Skin of body (tissue), 2 donors: ENCODE results near the gene VCPKMT. TPM values are rescaled to one million over a fixed set of nuclear protein-coding genes. Genes with fewer than 3 reads are reported as not detected.
"Not testable (repeated sequence)": the region's sequence is repeated elsewhere in the genome, so short reads cannot be mapped to it uniquely, and the experiment has no call there.

ENCODE experiments used
- DNase-seq: peaks from one replicate; lab custom pipeline; 2025; lab: John Stamatoyannopoulos, UW
- total RNA-seq: library from RNA; depleted of rRNA; stranded (reverse); fragments of >200 nt; gene quantifications from one replicate; pipeline ENCODE4 v1.2.3, GENCODE V29; 2014

Gene VCPKMT
- total RNA-seq, 1 donor from 2014 or later, result 8.7 TPM

DNA sequence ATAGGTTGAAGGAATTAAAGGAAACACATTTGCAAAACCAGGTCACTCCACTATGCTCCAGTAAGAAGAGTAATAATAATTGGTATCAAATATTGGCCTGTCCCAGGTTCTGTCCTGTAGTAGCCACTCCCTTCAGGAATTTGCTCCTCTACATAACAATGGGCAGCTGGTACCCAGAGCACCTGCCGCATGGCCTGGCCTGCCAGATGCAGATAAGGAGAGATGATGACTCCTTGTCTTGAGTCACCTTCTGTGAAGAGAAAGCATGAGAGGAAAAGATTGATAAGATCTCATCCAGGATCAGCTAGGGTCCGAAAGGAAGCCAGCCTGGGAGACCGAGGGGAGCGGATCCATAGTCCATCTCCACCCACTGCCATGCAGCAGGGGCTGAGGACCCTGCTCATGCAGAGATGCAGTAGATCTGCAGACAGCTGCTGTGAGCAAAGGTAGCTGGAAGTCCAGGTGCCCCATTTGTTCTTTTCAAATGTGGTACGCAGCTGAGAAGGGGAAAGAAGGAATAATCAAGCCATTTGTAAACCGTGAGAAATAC is 24.3 kb downstream of the VCPKMT start:
- DNase-seq, result no peak

DNA sequence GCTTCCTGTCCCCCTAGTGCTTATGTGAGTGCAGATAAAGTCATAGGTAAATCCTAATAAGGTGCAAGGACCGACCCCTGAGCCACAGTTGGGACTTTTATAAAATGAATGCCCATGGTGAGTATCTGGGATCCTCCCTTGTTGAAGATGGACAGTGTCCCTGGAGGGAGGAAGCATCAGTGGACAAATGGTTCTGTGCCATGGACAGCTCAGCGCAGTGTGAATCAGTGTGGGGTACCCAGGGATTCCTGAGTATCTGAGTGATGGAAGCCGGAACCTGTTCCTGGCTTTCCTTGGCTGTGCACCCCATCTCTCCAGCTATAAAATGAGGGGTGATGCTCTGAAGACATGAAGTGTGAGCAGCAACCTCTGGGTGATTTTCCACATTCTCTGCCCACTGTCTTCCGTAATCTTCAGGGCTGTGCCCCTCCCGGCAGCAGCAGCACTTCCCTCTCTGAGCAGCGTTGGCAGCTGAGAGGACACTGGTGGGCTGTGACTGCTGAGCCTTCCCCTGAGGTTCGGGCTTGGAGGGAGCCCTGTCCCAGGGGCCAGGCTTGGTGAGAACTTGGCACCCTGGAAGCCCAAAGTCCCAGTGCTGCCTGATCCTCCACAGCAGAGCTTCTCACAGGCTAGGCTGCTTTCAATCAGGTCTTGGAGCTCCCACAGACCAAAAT is 25.0 kb downstream of the VCPKMT start:
- no peak for DNase-seq

GRCh38 chr14:50089208-50089607 is 27.2 kb downstream of the VCPKMT start:
- no peak for DNase-seq

DNA sequence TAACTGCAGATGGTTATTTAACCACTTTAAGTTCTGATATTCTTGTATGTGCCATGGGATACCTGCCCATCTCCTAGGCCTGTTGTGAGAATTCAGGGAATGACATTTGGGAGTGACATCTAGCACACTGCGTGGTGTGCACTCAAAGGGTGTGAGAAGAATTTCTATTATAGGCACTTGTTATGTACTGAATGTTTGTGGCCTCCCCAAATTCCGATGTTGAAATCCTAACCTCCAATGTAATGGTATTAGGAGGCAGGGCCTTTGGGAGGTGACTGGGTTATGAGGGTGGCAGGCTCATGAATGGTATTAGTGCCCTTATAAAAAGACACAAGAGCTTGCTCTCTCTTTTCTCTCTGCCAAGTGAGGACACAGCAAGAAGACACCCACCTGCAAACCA is 27.6 kb downstream of the VCPKMT start:
- no peak for DNase-seq

DNA sequence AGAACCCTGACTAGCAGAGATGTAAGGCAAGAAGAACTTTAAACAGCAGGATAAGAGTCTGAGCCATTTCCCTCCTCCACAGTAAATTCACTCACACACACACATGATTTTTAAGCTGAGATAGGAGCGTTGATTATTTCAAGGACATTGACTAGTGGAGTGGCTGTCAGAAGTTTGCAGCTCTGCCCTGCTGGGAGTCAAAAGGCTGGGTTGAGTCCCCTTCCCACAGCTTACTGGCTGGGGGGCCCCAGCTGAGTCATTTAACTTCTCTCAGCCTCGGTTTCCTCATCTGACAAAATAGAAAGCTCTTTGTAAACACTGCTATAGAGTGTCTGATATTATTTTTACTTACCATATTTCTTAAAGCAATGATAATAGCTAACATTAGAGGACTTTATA is 28.3 kb downstream of the VCPKMT start:
- DNase-seq, result no peak

DNA sequence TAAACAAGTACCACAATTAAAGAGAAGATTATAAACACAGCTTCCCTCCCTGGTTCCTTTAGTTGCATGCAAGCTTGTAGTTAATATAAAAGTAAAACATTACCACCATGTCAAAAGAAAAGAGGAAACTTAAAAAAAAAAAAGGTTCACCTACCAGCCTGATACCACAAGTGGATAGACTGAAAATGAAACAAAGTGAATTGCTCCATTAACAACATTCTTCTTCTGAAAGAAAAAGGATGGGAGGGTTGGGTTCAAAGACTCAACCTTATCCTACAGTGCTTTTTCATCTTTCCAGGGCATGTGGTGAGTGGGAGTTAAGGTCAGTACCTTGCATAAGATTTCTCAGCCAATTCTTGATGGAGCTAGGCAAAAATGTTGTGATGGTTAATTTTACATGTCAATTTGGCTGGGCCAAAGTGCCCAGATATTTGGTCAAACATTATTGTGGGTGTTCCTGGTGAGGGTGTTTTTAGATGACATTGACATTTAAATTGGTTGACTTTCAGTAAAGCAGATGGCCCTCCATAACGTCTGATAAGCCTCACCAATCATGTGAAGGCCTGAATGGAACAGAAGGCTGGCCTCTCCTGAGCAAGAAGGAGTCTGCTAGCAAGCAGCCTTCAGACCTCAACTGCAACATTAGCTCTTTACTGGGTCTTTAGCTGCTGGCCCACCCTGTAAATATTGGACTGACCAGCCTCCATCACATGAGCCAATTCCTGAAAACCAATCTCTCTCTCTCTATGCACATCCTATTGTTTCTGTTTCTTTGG is 28.8 kb downstream of the VCPKMT start:
- no peak for DNase-seq

GRCh38 chr14:50086321-50086711 is 30.1 kb downstream of the VCPKMT start:
- DNase-seq, result no peak

GRCh38 chr14:50085570-50086320 is 30.6 kb downstream of the VCPKMT start:
- no peak for DNase-seq

DNA sequence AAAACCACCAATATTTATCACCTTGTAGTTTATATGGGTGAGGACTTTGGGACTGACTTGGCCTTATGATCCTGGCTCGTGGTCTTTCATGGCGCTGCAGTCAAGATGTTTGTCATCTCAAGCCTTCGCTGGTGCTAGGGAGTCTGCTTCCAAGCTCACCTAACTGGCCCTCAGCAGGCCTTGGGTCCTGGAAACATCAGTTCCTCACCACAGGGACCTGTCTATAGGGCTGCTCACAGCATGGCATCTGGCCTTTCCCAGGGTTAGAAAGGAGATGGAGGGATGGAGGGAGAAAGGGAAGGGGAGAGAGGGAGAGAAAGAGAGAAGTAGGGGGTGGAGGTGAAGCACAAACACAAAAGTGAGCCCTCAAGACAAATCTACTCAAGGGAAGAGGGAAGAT is 31.7 kb downstream of the VCPKMT start:
- no peak for DNase-seq

GRCh38 chr14:50083467-50084337 is 32.7 kb downstream of the VCPKMT start:
- no peak for DNase-seq

DNA sequence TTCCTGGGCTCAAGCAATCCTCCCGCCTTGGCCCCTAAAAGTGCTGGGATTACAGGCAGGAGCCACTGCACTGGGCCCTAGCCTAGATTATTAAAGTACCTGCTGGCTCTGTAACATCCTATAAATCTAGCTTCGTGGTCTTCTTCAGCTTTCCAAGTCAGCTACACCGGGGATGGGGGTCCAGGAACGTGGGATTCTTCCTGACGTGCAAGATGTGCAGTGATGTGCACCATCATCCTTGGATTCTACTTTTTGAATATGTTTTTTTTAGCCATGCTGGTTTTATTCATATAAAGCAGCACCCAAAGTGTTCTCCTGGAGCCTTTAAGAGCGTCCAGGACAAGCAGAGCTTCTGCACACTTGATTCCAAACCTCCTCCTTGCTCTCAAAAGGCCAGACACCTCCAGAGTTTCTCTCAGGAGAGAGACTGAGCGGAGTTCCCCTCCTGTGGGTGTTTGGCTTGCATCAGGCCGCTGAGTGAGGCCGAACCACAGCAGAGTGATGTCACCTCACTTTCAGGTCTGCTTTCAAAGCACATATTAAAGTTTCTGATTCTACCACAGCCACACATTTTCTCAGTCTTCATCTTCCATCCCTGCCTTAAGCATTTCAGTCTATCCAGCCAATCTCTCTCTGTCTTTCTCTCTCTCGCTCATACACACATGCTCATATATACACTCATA is 33.4 kb downstream of the VCPKMT start:
- no peak for DNase-seq

DNA sequence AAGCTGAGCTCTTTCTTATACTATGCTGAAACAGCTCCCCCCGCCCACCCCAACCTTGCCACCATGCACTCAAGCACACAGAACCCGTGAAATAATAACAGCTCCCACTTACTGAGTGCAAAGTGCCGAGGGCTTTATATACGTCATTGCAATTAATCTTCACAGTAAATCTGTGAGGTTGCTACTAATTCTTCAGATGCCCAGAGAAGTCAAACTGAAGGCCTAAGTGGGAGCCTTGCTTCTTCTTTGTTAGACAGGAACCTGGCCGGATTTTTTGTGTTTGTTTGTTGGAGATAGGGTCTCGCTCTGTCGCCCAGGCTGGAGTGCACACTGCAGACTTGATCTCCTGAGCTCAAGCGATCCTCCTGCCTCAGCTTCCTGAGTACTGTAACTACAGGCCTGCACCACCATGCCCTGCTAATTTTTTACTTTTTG is 34.0 kb downstream of the VCPKMT start:
- no peak for DNase-seq

- DNase-seq, result not testable (repeated sequence)
These were observed 37.3 kb downstream of the VCPKMT start for GRCh38 chr14:50079103-50079502.

DNA sequence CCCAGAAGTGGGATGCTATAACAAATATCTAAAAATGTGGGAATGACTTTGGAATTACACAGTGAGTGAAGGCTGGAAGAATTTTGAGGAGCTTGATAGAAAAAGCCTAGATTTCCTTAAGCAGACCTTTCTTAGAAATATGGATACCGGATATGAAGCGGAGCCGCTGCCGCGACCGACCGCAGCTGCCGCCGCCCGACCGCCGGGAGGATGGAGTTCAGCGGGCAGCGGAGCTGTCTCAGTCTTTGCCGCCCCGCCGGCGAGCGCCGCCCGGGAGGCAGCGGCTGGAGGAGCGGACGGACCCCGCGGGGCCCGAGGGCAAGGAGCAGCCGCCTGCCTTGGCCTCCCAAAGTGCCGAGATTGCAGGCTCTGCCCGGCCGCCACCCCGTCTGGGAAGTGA is 42.7 kb downstream of the VCPKMT start:
- DNase-seq, result not testable (repeated sequence)

GRCh38 chr14:50072395-50072794 is 44.0 kb downstream of the VCPKMT start:
- no peak for DNase-seq

GRCh38 chr14:50070840-50071548 is 45.4 kb downstream of the VCPKMT start:
- no peak for DNase-seq

DNA sequence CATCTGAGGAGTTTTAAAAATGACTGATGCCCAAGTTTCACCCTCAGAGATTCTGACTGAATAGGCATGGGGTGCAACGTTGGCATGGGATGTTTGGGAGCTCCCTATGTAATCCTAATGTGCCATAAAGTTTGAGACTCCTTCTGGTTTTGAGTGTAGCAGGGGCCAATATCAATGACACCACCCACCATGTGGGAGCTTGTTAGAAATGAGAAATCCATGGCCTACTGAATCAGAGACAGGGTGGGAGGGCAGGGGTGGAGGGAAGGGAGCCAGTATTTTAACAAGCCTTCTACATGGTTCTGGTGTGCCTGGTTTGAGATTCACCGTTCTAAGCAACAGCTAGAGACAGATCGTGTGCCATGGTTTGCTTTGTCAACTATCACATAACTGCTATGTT is 46.1 kb downstream of the VCPKMT start:
- DNase-seq, result no peak

GRCh38 chr14:50069325-50069724 is 47.0 kb downstream of the VCPKMT start:
- no peak for DNase-seq

- no peak for DNase-seq
These were observed 47.9 kb downstream of the VCPKMT start for GRCh38 chr14:50068496-50068895.
